Fibroblast of lung (primary cell): ENCODE data around the gene RAPGEF4. TPM values are rescaled to one million over a fixed set of nuclear protein-coding genes. Genes with fewer than 3 reads are reported as not detected.
A peak's percentile ranks its signal among the peaks of the same experiment; 100 is the strongest.

ENCODE experiments used
- DNase-seq, 2 donors: peaks; one replicate each; pipeline versions ENCODE4 v3.0.0 to v3.0.0-alpha.2; 2010; ENCODE audit warnings: low read depth in 2 of 2
- H2AFZ ChIP-seq: 2 replicates; pipeline ENCODE4 v1.5.1; 2012; ENCODE audit warnings: low read length, control low read depth, inconsistent platforms
- H3K27ac ChIP-seq: 2 replicates; pipeline ENCODE4 v1.5.1; 2011; ENCODE audit warnings: low read length, control low read depth; ENCODE audit not compliant: insufficient read depth
- H3K27me3 ChIP-seq: 2 replicates; pipeline ENCODE4 v1.5.1; 2011; ENCODE audit warnings: mild to moderate bottlenecking, low read length; ENCODE audit not compliant: control insufficient read depth, insufficient read depth
- H3K36me3 ChIP-seq: 2 replicates; pipeline ENCODE4 v1.5.1; 2011; ENCODE audit warnings: low read length; ENCODE audit not compliant: control insufficient read depth, insufficient read depth
- H3K4me1 ChIP-seq: 2 replicates; pipeline ENCODE4 v1.5.1; 2011; ENCODE audit warnings: low read length; ENCODE audit not compliant: control insufficient read depth, insufficient read depth; ENCODE audit errors: extremely low read depth
- H3K4me2 ChIP-seq: 2 replicates; pipeline ENCODE4 v1.5.1; 2011; ENCODE audit warnings: low read length, control low read depth; ENCODE audit not compliant: insufficient read depth; ENCODE audit errors: extremely low read depth
- H3K4me3 ChIP-seq, 4 experiments: fragments of 200-600 bp in 1 of 4; sonication (generic) in 1 of 4; replicated peaks in 1 of 4; 2 replicates each; pipeline ENCODE4 v1.5.1; 2011 to 2016; ENCODE audit warnings: low read length in 4 of 4, low read depth in 3 of 4, mild to moderate bottlenecking in 3 of 4, control low read depth in 2 of 4, inconsistent platforms in 1 of 4, mixed read lengths in 1 of 4; ENCODE audit not compliant: insufficient read depth in 1 of 4; ENCODE audit errors: control extremely low read depth in 1 of 4
- H3K79me2 ChIP-seq: 2 replicates; pipeline ENCODE4 v1.5.1; 2012; ENCODE audit warnings: mild to moderate bottlenecking, low read length, inconsistent platforms; ENCODE audit not compliant: control insufficient read depth, insufficient read depth
- H3K9ac ChIP-seq: 2 replicates; pipeline ENCODE4 v1.5.1; 2011; ENCODE audit warnings: mild to moderate bottlenecking, low read length, control low read depth; ENCODE audit not compliant: insufficient read depth
- H3K9me3 ChIP-seq: 2 replicates; pipeline ENCODE4 v1.5.1; 2012; ENCODE audit warnings: low read depth, low read length; ENCODE audit not compliant: control insufficient read depth, insufficient read depth
- H4K20me1 ChIP-seq: 2 replicates; pipeline ENCODE4 v1.5.1; 2011; ENCODE audit warnings: low read length; ENCODE audit not compliant: control insufficient read depth, insufficient read depth; ENCODE audit errors: extremely low read depth
- CTCF ChIP-seq, 2 donors: IDR thresholded peaks in 1 of 2; conservative IDR thresholded peaks in 1 of 2; 1 replicate in 1 of 2; 2 replicates in 1 of 2; pipeline ENCODE4 v1.5.1; 2011 to 2012; ENCODE audit warnings: low read length in 2 of 2, control low read depth in 1 of 2, inconsistent platforms in 1 of 2, low read depth in 1 of 2, mild to moderate bottlenecking in 1 of 2
- EZH2 ChIP-seq: IDR thresholded peaks from 2 replicates; pipeline ENCODE4 v1.5.1; 2012; ENCODE audit warnings: low read length, control low read depth, mild to moderate bottlenecking; ENCODE audit errors: missing control alignments
- polyA plus RNA-seq, 2 donors: library from polyadenylated mRNA; depleted of rRNA in 1 of 2; stranded (reverse) in 1 of 2; unstranded in 1 of 2; fragments of >200 nt; gene quantifications; 2 replicates each; pipeline ENCODE4 v1.2.1, GENCODE V29; 2011 to 2012; ENCODE audit warnings: missing spikeins in 1 of 2
- total RNA-seq: library from RNA; depleted of rRNA; stranded (reverse); fragments of >200 nt; gene quantifications from 2 replicates; pipeline ENCODE4 v1.2.1, GENCODE V29; 2014

The RAPGEF4 gene
- total and polyA plus RNA-seq, 2 donors (not counting 1 experiment from before 2014, with no cell fraction given): 0.51 to 3.0 TPM

- Histone ChIP-seq H3K4me3 (no peak overlapping the region), H3K36me3 (no peaks in the 10 kb centered on the region), H3K4me2 (no peak overlapping the region), H3K79me2 (no peaks in the 10 kb centered on the region), H2AFZ (no peak overlapping the region), H3K27me3 (no peaks in the 10 kb centered on the region), H4K20me1 (no peaks in the 10 kb centered on the region), H3K4me1 (no peaks in the 10 kb centered on the region), H3K9ac (no peak overlapping the region), H3K27ac (no peak overlapping the region), H3K9me3 (no peaks in the 10 kb centered on the region)
- DNase-seq: no peak
- TF ChIP-seq CTCF (conservative IDR thresholded peaks at IDR 0.05 in 1 of 2, IDR thresholded peaks at IDR 0.05 in 1 of 2; ENCODE audit: low read depth in 1 of 2, low read length in 2 of 2) (no peak), EZH2 (no peak)
Measured at GRCh38 chr2:172774302-172774701, 38.7 kb downstream of the RAPGEF4 start.

- no peaks in the 10 kb centered on the region for H3K27me3 ChIP-seq
- no peaks in the 10 kb centered on the region for H3K4me1 ChIP-seq
- H3K27ac ChIP-seq: no peak overlapping the region
- no peaks in the 10 kb centered on the region for H3K9me3 ChIP-seq
- DNase-seq: no peak
- TF ChIP-seq CTCF (conservative IDR thresholded peaks at IDR 0.05 in 1 of 2, IDR thresholded peaks at IDR 0.05 in 1 of 2; ENCODE audit: low read depth in 1 of 2, low read length in 2 of 2) (no peak), EZH2 (no peak)
- no peaks in the 10 kb centered on the region for H3K36me3 ChIP-seq
- H4K20me1 ChIP-seq: no peaks in the 10 kb centered on the region
- H3K4me3 ChIP-seq: no peak overlapping the region
- no peaks in the 10 kb centered on the region for H3K79me2 ChIP-seq
- H3K9ac ChIP-seq: no peak overlapping the region
- no peak overlapping the region for H3K4me2 ChIP-seq
- no peak overlapping the region for H2AFZ ChIP-seq
Measured at GRCh38 chr2:172775319-172775718, 39.7 kb downstream of the RAPGEF4 start.

- Histone ChIP-seq H3K27me3 (no peaks in the 10 kb centered on the region), H3K27ac (no peak overlapping the region), H3K4me2 (no peak overlapping the region), H3K36me3 (no peaks in the 10 kb centered on the region), H2AFZ (no peak overlapping the region), H3K4me3 (no peak overlapping the region), H3K9me3 (no peaks in the 10 kb centered on the region), H3K4me1 (peaks cover 7% of the 10 kb centered on the region), H4K20me1 (no peaks in the 10 kb centered on the region), H3K9ac (no peak overlapping the region), H3K79me2 (no peaks in the 10 kb centered on the region)
- DNase-seq: peak in 1 of 2 donors; percentile 64
- TF ChIP-seq CTCF (conservative IDR thresholded peaks at IDR 0.05 in 1 of 2, IDR thresholded peaks at IDR 0.05 in 1 of 2; ENCODE audit: low read depth in 1 of 2, low read length in 2 of 2): no peak
- no peak for TF ChIP-seq EZH2
Measured at GRCh38 chr2:172777431-172777830, 41.8 kb downstream of the RAPGEF4 start.
